Measurements from ENCODE around the gene MAU2.

GRCh38 chr19:19329126-19329525 lies 8.5 kb downstream of the MAU2 start:
- TF ChIP-seq GATA3 (IDR thresholded peaks at IDR 0.05; ENCODE audit: low read depth, low read length), result no peak
- TF ChIP-seq GATA2 (IDR thresholded peaks at IDR 0.05; ENCODE audit: low read depth, low read length), result no peak
